Kidney (tissue), 22 donors: ENCODE data around the gene ISL1. TPM values are rescaled to one million over a fixed set of nuclear protein-coding genes. Genes with fewer than 3 reads are reported as not detected.

ENCODE experiments used
- DNase-seq, 5 donors: peaks; one replicate each; pipeline ENCODE4 v3.0.0-alpha.2; 2013 to 2020
- FAIRE-seq: peaks from 2 replicates; lab custom pipeline; 2012; peaks lifted over from hg19 to GRCh38; lab: Jason Lieb, UNC
- H3K27ac ChIP-seq, 2 donors: one replicate each; pipeline ENCODE4 v1.7.0; 2013; ENCODE audit warnings: low read depth in 2 of 2, low read length in 2 of 2, inconsistent platforms in 1 of 2
- H3K27me3 ChIP-seq: one replicate; pipeline ENCODE4 v1.7.1; 2013; ENCODE audit warnings: low read length, inconsistent platforms; ENCODE audit not compliant: control insufficient read depth, insufficient read depth
- H3K36me3 ChIP-seq, 3 donors: one replicate each; pipeline versions ENCODE4 v1.7.0 to v1.7.1; 2013; ENCODE audit warnings: low read length in 3 of 3, control low read depth in 1 of 3, inconsistent platforms in 1 of 3; ENCODE audit not compliant: insufficient read depth in 3 of 3, control insufficient read depth in 2 of 3
- H3K4me1 ChIP-seq, 3 donors: one replicate each; pipeline versions ENCODE4 v1.7.0 to v1.7.1; 2013; ENCODE audit warnings: low read length in 3 of 3, inconsistent platforms in 1 of 3, low read depth in 1 of 3; ENCODE audit not compliant: control insufficient read depth in 2 of 3, insufficient read depth in 2 of 3
- H3K4me3 ChIP-seq, 3 donors: one replicate each; pipeline versions ENCODE4 v1.7.0 to v1.8.1; 2013; ENCODE audit warnings: low read length in 3 of 3, control low read depth in 1 of 3, inconsistent platforms in 1 of 3
- H3K9ac ChIP-seq, 3 donors: one replicate each; pipeline versions ENCODE4 v1.7.0 to v1.7.1; 2013; ENCODE audit warnings: low read length in 3 of 3, control low read depth in 1 of 3, inconsistent platforms in 1 of 3
- H3K9me3 ChIP-seq, 3 donors: one replicate each; pipeline versions ENCODE4 v1.7.0 to v1.7.1; 2013; ENCODE audit warnings: low read length in 3 of 3, control low read depth in 1 of 3, inconsistent platforms in 1 of 3; ENCODE audit not compliant: control insufficient read depth in 2 of 3, insufficient read depth in 1 of 3
- CTCF ChIP-seq: IDR thresholded peaks from 3 replicates; pipeline ENCODE4 v1.5.1; 2012; ENCODE audit warnings: mild to moderate bottlenecking, moderate library complexity, borderline replicate concordance; ENCODE audit not compliant: insufficient read depth; ENCODE audit errors: extremely low read depth
- intact Hi-C: fragments of 100-400 bp; cut with DNase I; formaldehyde crosslinking; loops from one replicate; pipeline ENCODE4 v1.11.1; 2022
- long read RNA-seq, 10 donors: library from polyadenylated mRNA in 1 of 10; unstranded in 1 of 10; transcript quantifications; one replicate each; pipeline ENCODE4 v2.0.0 and lab custom pipeline, GENCODE V29; 2021 to 2026
- polyA plus RNA-seq: library from polyadenylated mRNA; stranded (reverse); fragments of 350-450 nt; fragmentation: Illumina TruSeq; extraction: RNeasy Lipid Tissue Mini Kit (QIAGEN cat#74804); gene quantifications from one replicate; pipeline ENCODE4 v1.2.3, GENCODE V29; 2014; ENCODE audit warnings: low read depth, low replicate concordance; ENCODE audit not compliant: insufficient read depth
- total RNA-seq: library from RNA; stranded (reverse); fragmentation: NEBNext Ultra II Directional; extraction: Animal tissue kit (Norgen Biotek cat#: 25700); gene quantifications from one replicate; pipeline ENCODE4 v1.2.1, GENCODE V29; 2021
- donor health status: control.
- donor health status: control.
- donor health status: control.
- donor health status: control.
- donor health status: control.
- donor health status: DM: yes; HTN: yes; CAD: no.
- donor health status: Normal renal cell carcinoma (clear cell type).

Gene ISL1
- total RNA-seq: not detected
- polyA plus RNA-seq: not detected
- long read RNA-seq, donor 1: 0 reads
- long read RNA-seq, donor 2: 0 reads
- long read RNA-seq, donor 3: 0 reads
- long read RNA-seq, donor 4: 0 reads
- long read RNA-seq, donor 5: 0 reads
- long read RNA-seq, donor 6: 0 reads
- long read RNA-seq, donor 7: 0 reads
- long read RNA-seq, donor 8: 0 reads
- long read RNA-seq, donor 9: 0 reads
- long read RNA-seq, donor 10: 0 reads

DNA sequence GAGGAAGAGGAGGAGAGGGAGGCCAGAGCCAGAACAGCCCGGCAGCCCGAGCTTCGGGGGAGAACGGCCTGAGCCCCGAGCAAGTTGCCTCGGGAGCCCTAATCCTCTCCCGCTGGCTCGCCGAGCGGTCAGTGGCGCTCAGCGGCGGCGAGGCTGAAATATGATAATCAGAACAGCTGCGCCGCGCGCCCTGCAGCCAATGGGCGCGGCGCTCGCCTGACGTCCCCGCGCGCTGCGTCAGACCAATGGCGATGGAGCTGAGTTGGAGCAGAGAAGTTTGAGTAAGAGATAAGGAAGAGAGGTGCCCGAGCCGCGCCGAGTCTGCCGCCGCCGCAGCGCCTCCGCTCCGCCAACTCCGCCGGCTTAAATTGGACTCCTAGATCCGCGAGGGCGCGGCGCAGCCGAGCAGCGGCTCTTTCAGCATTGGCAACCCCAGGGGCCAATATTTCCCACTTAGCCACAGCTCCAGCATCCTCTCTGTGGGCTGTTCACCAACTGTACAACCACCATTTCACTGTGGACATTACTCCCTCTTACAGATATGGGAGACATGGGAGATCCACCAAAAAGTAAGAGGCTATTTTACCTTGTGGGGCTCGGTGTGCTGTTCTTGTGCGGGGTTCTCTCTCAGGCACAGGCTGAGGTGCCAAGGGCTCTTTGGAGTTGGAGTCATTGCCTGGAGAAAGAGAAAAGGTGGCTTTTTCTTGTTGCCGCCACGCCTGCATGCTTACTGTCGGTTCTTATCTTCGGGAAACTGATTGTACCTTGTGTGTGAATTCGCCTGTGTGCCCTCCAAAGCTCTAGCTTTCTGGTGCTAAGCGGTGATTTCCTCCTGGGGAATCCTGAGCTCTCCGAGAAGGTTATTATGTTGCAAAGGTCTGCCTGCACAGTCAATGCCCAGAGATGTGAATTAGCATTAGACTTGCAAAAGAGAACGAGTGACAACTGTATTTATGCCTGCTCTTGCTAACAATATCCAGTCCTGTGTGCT lies at the start of gene ISL1:
TSS of gene ISL1 (plus strand) at position 318 of the 991 bp plus-strand sequence. CDS start at position 542, 224 bp downstream.
- H3K27me3 ChIP-seq: peaks cover 79% of the 10 kb centered on the region
- H3K9me3 ChIP-seq: no peaks in the 10 kb centered on the region
- no peak within 1 kb of the TSS for H3K9ac ChIP-seq
- H3K27ac ChIP-seq: no peak within 1 kb of the TSS
- no peak for TF ChIP-seq CTCF
- FAIRE-seq: no peak
- intact Hi-C loops: no loop called here
- peak within 1 kb of the TSS in 1 of 3 donors; percentile 27 for H3K4me3 ChIP-seq
- peak in 4 of 5 donors; percentile 83 to 90 (median 90) for DNase-seq
- no peaks in the 10 kb centered on the region for H3K36me3 ChIP-seq
- peaks cover 0 to 12% (median 5%) of the 10 kb centered on the region in 3 donors for H3K4me1 ChIP-seq

GRCh38 chr5:51336878-51337277 lies 46.4 kb upstream of the ISL1 start:
- TF ChIP-seq CTCF: no peak
- H3K4me3 ChIP-seq: no peak overlapping the region
- no peak overlapping the region for H3K27ac ChIP-seq
- FAIRE-seq (no peak), DNase-seq (no peak)
- no peaks in the 10 kb centered on the region for H3K4me1 ChIP-seq
- intact Hi-C loops: no loop called here
- no peak overlapping the region for H3K9ac ChIP-seq
- H3K36me3 ChIP-seq: no peaks in the 10 kb centered on the region
- no peaks in the 10 kb centered on the region for H3K9me3 ChIP-seq
- H3K27me3 ChIP-seq: no peaks in the 10 kb centered on the region

- Histone ChIP-seq H3K9me3 (no peaks in the 10 kb centered on the region), H3K27ac (no peak overlapping the region), H3K36me3 (no peaks in the 10 kb centered on the region), H3K4me3 (no peak overlapping the region), H3K9ac (no peak overlapping the region), H3K4me1 (no peaks in the 10 kb centered on the region), H3K27me3 (no peaks in the 10 kb centered on the region)
- DNase-seq (no peak), FAIRE-seq (no peak)
- no peak for TF ChIP-seq CTCF
- intact Hi-C loops: no loop called here
Observed at GRCh38 chr5:51345106-51345505, 38.1 kb upstream of the ISL1 start.
